Testis (tissue), 3 donors: Measurements from ENCODE around the gene ZNF213. TPM values are rescaled to one million over a fixed set of nuclear protein-coding genes. Genes with fewer than 3 reads are reported as not detected.

Experiments
- DNase-seq: peaks from one replicate; pipeline ENCODE4 v3.0.0-alpha.2; 2019
- H3K27ac ChIP-seq, 2 donors: fragments of 200-600 bp; sonication (generic); one replicate each; pipeline ENCODE4 v1.5.1; 2019
- H3K27me3 ChIP-seq: fragments of 200-600 bp; sonication (generic); one replicate; pipeline ENCODE4 v1.5.1; 2019
- H3K36me3 ChIP-seq: fragments of 200-600 bp; sonication (generic); one replicate; pipeline ENCODE4 v1.5.1; 2017; ENCODE audit warnings: low read depth; ENCODE audit errors: missing control alignments
- H3K4me1 ChIP-seq: fragments of 200-600 bp; sonication (generic); one replicate; pipeline ENCODE4 v1.5.1; 2019
- H3K4me3 ChIP-seq, 2 donors: fragments of 200-600 bp; sonication (generic); one replicate each; pipeline ENCODE4 v1.5.1; 2017 to 2019
- H3K9me3 ChIP-seq: fragments of 200-600 bp; sonication (generic); one replicate; pipeline ENCODE4 v1.5.1; 2017
- POLR2A ChIP-seq: fragments of 450-650 bp; IDR thresholded peaks from one replicate; pipeline ENCODE4 v1.6.1; 2017; ENCODE audit warnings: antibody characterized with exemption, mild to moderate bottlenecking, moderate library complexity
- WGBS, 2 donors: methylation state at CpG; one replicate each; pipeline ENCODE4 v1.1.5; 2018; 5-methylcytosine and 5-hydroxymethylcytosine counted together
- intact Hi-C: fragments of 100-400 bp; cut with DNase I; formaldehyde crosslinking; loops from one replicate; pipeline ENCODE4 v1.15.1; 2023; ENCODE audit warnings: low total_unique reads
- polyA plus RNA-seq: library from polyadenylated mRNA; stranded (reverse); fragments of 350-450 nt; fragmentation: Illumina TruSeq; extraction: RNeasy Lipid Tissue Mini Kit (QIAGEN cat#74804); gene quantifications from one replicate; pipeline ENCODE4 v1.2.3, GENCODE V29; 2014; ENCODE audit warnings: low read depth, low replicate concordance; ENCODE audit not compliant: insufficient read depth
- total RNA-seq, 2 donors: library from RNA; depleted of rRNA; stranded (reverse); fragments of >200 nt; gene quantifications; one replicate each; pipeline ENCODE4 v1.2.3, GENCODE V29; 2016
- TF ChIP-seq, protein P1 (sequence below), 3 experiments: fragments of 450-650 bp in 2 of 3; fragments of 200-600 bp in 1 of 3; sonication (generic) in 1 of 3; IDR thresholded peaks; one replicate each; pipeline ENCODE4 v1.5.1; 2016 to 2019; ENCODE audit warnings: antibody characterized with exemption in 3 of 3, mild to moderate bottlenecking in 2 of 3, moderate library complexity in 1 of 3

ZNF213 gene
- total and polyA plus RNA-seq, 3 donors from 2014 or later = 43.1 to 57.3 (median 46.8) TPM

DNA sequence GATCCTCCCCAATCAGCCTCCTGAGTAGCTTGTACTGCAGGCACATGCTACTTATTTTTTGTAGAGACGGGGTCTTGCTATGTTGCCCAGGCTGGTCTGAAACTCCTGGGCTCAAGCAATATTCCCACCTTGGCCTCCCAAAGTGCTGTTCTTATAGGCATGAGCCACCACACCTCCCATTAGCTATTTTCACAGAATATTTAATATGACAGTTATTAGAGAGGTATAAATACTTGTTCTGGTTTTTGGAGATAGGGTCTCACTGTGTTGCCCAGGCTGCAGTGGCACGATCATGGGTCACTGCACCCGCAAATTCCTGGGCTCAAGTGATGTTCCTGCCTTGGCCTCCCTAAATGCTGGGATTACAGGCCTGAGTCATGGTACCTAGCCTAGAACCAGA, 21.1 kb downstream of the ZNF213 start:
- Histone ChIP-seq H3K27ac (no peak overlapping the region), H3K4me3 (no peak overlapping the region), H3K36me3 (no peaks in the 10 kb centered on the region), H3K27me3 (no peaks in the 10 kb centered on the region), H3K4me1 (peaks cover 9% of the 10 kb centered on the region), H3K9me3 (no peaks in the 10 kb centered on the region)
- WGBS, 2 donors = 94 to 95% methylated on average over 3 of the region's 3 CpGs
- intact Hi-C loops = no loop called here
- no peak for TF ChIP-seq POLR2A
- TF ChIP-seq, protein P1, sequence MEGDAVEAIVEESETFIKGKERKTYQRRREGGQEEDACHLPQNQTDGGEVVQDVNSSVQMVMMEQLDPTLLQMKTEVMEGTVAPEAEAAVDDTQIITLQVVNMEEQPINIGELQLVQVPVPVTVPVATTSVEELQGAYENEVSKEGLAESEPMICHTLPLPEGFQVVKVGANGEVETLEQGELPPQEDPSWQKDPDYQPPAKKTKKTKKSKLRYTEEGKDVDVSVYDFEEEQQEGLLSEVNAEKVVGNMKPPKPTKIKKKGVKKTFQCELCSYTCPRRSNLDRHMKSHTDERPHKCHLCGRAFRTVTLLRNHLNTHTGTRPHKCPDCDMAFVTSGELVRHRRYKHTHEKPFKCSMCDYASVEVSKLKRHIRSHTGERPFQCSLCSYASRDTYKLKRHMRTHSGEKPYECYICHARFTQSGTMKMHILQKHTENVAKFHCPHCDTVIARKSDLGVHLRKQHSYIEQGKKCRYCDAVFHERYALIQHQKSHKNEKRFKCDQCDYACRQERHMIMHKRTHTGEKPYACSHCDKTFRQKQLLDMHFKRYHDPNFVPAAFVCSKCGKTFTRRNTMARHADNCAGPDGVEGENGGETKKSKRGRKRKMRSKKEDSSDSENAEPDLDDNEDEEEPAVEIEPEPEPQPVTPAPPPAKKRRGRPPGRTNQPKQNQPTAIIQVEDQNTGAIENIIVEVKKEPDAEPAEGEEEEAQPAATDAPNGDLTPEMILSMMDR (IDR thresholded peaks at IDR 0.05) = no peak
- DNase-seq = no peak

- peak overlapping the region; percentile 79 to 88 for H3K4me3 ChIP-seq
- H3K27me3 ChIP-seq = no peaks in the 10 kb centered on the region
- H3K36me3 ChIP-seq = no peaks in the 10 kb centered on the region
- WGBS, 2 donors = 1 to 2% methylated on average over 55 to 59 of the region's 59 CpGs
- intact Hi-C loops = no loop called here
- DNase-seq = peak; percentile 80
- TF ChIP-seq, protein P1 (IDR thresholded peaks at IDR 0.05) = no peak
- TF ChIP-seq POLR2A = no peak
- no peaks in the 10 kb centered on the region for H3K9me3 ChIP-seq
- H3K4me1 ChIP-seq = peaks cover 7% of the 10 kb centered on the region
- H3K27ac ChIP-seq = peak overlapping the region; percentile 72 to 86
Observed at GRCh38 chr16:3157229-3158025, 22.6 kb downstream of the ZNF213 start.

DNA sequence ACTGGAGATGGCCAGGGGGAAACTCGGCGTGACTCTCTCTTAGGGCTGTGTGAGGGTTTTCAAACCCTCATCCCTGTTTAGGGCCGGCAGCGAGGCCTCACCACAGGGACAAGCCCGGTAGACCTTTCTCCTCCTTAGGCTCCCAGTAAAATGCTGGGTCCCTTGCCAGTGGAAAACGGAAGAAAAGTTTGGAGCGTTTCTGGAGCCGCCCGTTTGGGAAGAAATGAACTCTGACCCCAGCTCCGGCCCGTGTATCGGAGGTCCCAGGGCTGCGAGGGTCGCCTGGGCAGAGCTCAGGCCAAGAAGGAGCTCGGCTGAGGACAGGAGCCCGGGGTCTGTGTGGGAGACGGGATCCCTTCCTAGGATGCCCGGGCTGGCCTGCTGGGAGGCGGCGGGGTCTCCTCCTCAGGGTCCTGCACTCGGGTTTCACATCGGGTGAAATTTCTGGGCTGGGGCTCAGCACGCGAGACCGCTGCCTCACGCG, 23.2 kb downstream of the ZNF213 start:
- intact Hi-C loops = no loop called here
- no peaks in the 10 kb centered on the region for H3K27me3 ChIP-seq
- no peaks in the 10 kb centered on the region for H3K9me3 ChIP-seq
- H3K36me3 ChIP-seq = no peaks in the 10 kb centered on the region
- no peak for DNase-seq
- WGBS, 2 donors = 0 to 1% methylated on average over 19 to 22 of the region's 27 CpGs
- TF ChIP-seq, protein P1 (IDR thresholded peaks at IDR 0.05) = no peak
- no peak for TF ChIP-seq POLR2A
- peak overlapping the region; percentile 79 to 88 for H3K4me3 ChIP-seq
- peaks cover 7% of the 10 kb centered on the region for H3K4me1 ChIP-seq
- H3K27ac ChIP-seq = peak overlapping the region; percentile 72 to 86

DNA sequence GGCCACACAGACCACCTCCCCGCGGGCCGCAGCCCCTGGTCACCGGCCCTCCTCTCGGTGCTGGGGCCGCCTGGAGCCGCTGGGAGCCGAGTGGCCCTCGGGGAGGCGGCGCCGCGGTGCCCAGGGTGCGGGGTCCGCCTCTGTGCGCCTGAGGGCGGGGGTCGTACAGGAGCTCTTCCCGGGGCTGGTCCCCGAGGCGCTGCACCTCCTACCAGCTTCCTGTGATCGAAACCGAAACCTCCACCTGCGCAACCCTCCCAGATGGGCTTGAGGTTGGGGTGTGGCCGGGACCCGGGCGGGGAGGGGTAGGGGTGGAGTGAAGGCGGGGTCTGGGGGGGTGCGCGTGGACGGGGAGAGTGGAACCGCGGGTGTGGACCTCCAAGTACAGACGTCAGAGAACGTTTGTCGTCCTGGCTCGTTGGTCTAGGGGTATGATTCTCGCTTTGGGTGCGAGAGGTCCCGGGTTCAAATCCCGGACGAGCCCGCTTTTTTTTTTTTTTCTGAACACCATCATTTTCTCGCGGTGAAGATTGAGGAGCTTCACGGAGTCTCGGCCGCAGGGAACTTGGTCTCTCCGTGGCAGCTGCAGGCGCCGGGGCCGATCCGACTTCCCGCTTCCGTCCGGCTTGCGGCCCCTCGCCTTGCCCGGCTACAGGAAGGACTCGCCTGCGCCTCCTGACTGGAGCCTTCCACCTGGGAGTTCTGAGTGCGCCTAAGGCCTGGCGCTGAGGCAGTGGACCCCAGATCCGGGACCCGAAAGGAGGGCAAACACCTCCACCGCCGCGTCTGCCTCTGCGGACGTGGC, 23.9 kb downstream of the ZNF213 start:
- 0% methylated on average over 24 to 54 of the region's 70 CpGs for WGBS, 2 donors
- Histone ChIP-seq H3K4me1 (peaks cover 7% of the 10 kb centered on the region), H3K9me3 (no peaks in the 10 kb centered on the region), H3K27ac (peak overlapping the region; percentile 72 to 86), H3K4me3 (peak overlapping the region; percentile 79 to 88), H3K27me3 (no peaks in the 10 kb centered on the region), H3K36me3 (no peaks in the 10 kb centered on the region)
- intact Hi-C loops = no loop called here
- peak; percentile 69 for DNase-seq
- no peak for TF ChIP-seq POLR2A
- TF ChIP-seq, protein P1 (IDR thresholded peaks at IDR 0.05) = no peak
